GM20000 (cell line): Measurements from ENCODE around the gene ENOX1.

Experiments used
- DNase-seq: peaks from one replicate; pipeline ENCODE4 v3.0.0; 2012; ENCODE audit warnings: low spot score
- CTCF ChIP-seq: IDR thresholded peaks from 2 replicates; pipeline ENCODE4 v1.5.1; 2012; ENCODE audit warnings: mild to moderate bottlenecking, control low read depth; ENCODE audit errors: extremely low read depth, missing control alignments

Gene ENOX1

GRCh38 chr13:43797869-43798268 lies 11.1 kb upstream of the ENOX1 start:
- no peak for TF ChIP-seq CTCF

GRCh38 chr13:43797159-43797558 lies 10.4 kb upstream of the ENOX1 start:
- no peak for TF ChIP-seq CTCF
- DNase-seq = no peak

More at GRCh38 chr13:43797869-43798268, 11.1 kb upstream of the ENOX1 start:
- DNase-seq = no peak

- TF ChIP-seq CTCF = no peak
- DNase-seq = no peak
Observed at GRCh38 chr13:43794416-43794815, 7.6 kb upstream of the ENOX1 start.

- no peak for DNase-seq
- no peak for TF ChIP-seq CTCF
Observed at GRCh38 chr13:43792076-43792881, 5.5 kb upstream of the ENOX1 start.

GRCh38 chr13:43787997-43788396 lies 1.2 kb upstream of the ENOX1 start:
- peak; percentile 38 for DNase-seq
- peak; percentile 11 for TF ChIP-seq CTCF

GRCh38 chr13:43787518-43787891 lies 733 bp upstream of the ENOX1 start:
- no peak for DNase-seq
- TF ChIP-seq CTCF = no peak

GRCh38 chr13:43786472-43786765 lies 353 bp downstream of the ENOX1 start:
- no peak for TF ChIP-seq CTCF
- DNase-seq = no peak
